ENCODE results near the gene RRP1B.
"Not testable (repeated sequence)": the region's sequence is repeated elsewhere in the genome, so short reads cannot be mapped to it uniquely, and the experiment has no call there.

The RRP1B gene, protein sequence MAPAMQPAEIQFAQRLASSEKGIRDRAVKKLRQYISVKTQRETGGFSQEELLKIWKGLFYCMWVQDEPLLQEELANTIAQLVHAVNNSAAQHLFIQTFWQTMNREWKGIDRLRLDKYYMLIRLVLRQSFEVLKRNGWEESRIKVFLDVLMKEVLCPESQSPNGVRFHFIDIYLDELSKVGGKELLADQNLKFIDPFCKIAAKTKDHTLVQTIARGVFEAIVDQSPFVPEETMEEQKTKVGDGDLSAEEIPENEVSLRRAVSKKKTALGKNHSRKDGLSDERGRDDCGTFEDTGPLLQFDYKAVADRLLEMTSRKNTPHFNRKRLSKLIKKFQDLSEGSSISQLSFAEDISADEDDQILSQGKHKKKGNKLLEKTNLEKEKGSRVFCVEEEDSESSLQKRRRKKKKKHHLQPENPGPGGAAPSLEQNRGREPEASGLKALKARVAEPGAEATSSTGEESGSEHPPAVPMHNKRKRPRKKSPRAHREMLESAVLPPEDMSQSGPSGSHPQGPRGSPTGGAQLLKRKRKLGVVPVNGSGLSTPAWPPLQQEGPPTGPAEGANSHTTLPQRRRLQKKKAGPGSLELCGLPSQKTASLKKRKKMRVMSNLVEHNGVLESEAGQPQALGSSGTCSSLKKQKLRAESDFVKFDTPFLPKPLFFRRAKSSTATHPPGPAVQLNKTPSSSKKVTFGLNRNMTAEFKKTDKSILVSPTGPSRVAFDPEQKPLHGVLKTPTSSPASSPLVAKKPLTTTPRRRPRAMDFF

DNA sequence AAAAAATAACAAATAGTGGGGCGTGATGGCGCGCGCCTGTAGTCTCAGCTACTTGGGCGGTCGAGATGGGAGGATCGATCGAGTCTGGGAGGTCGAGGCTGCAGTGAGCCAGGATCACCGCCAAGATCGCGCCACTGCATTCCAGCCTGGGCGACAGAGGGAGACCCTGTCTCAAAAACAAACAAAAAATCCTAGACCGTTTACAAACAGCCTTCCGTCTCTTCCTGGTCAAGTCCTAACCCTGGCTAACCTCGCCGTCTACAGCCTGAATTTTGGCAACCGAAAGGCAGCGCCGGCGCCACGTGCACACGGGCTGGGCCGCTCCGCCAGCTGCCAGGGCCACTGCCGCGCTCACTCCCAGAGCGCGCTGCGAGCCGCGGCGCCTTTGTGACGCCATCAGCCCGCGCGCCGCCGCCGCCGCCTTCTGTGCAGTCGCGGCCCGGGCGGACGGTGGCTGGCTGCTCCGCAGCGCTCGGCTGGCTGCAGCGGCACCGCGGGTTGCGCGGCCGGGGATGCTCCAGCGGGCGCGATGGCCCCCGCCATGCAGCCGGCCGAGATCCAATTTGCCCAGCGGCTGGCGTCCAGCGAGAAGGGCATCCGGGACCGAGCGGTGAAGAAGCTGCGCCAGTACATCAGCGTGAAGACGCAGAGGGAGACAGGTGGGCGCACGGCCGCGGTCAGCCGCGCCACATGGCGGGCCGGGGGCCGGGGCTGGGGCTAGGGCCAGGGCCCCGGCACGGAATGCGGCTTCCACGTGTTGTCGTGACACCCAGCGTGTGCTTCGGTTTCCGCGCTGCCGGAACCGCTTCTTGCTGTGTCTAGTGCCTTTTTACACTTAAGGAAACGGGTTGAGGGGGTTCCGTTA lies at the start of gene RRP1B, which contains the start of gene HSF2BP:
Gene RRP1B, plus strand, starts transcription at position 425 of the 865 bp plus-strand sequence. Its CDS starts 105 bp downstream, at position 530.
Gene HSF2BP, minus strand, starts transcription at position 353 of the 865 bp plus-strand sequence. CDS start 1,392 bp downstream, outside the sequence.
- peak; percentile 80 for DNase-seq (ENCODE audit: low spot score)

DNA sequence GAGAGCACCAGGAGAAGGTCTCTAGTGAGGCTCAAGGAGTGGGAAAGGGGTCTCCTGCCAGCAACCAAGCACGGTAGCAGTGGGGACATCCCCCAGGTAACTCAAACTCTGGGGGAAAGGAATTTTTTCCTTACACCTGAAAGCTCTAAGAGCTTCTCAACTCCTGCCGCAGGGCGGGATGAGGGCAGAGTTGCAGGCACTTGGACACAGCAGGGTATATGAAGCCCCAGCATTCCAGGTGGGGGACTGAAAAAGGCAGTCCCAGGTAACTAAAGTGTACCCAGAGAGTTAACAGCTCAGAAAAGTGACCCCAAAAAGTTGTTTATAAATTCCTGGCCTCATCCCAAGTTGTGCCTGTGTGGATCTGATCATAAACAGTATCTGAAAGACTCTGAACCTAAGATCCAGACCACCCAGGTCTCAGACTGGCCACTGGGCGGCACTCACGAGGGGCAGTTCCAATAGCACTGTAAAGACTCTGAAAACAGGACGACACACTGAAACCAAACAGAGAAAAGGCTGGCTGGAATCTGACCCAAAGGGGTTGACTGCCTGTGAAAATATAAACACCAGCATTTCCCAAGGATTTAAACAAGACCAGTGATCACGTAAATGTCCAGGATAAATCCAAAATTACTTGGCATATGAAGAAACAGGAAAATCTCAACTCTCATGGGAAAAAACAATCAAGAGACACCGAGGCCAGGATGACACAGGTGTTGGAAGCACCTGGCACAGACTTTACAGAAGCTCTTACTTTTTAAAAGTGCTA lies 47.6 kb upstream of the RRP1B start:
- peak; percentile 17 for DNase-seq (ENCODE audit: low spot score)

DNA sequence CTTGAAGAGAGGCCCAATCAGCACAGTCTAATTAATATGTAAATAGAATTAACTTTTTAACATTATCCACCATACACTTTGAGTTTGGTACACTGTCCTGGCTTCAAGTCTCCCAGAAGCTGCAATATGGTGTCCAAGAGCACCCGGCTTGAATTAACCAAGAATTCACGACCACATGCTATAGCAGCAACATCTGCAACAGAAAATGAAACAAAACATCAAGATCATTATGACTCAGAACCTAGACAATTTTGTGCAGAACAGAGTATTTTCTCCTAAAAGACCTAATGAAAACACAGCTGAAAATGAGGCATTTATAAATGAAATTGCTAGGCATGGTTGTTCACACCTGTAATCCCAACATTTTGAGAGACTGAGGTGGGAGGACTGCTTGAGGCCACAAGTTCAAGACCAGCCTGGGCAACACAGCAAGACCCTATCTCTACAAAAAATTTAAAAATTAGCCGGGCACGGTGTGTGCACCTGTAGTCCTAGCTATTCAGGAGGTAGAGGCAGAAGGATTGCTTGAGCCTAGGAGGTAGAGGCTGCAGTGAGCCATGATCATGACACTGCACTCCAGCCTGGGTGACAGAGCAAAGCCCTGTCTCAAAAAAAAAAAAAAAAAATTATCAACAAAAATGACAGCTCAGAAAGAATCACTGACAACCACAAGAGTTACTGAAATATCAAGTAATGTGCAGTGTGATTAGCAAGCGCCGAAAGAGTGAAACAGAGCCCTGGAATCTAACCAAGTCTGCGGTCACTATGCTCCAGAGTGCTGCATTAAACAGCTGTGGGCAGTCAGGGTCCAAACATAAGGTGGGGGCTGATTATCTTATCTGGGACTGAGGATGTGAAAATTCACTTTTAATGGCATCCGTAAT lies 45.4 kb upstream of the RRP1B start:
- no peak for DNase-seq (ENCODE audit: low spot score)

DNA sequence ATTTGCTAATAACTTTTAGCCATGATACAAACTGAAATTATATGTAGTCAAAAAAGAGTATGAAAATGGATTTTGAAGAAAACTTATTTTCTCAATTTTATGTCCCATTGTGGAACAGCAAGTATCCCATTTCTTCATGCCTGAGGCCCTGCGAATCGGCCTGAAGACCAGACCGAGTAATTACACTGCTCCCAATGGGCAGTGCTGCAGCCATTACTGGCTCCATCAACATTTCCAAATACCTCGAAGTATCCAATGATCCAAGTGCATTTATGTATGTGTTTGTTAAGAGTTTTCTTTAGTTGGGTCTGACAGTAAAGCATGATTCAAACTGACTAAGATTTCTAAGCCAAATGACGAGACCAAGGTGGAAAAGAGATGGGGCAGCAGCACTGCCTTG lies 44.5 kb upstream of the RRP1B start:
- DNase-seq (ENCODE audit: low spot score): no peak

DNA sequence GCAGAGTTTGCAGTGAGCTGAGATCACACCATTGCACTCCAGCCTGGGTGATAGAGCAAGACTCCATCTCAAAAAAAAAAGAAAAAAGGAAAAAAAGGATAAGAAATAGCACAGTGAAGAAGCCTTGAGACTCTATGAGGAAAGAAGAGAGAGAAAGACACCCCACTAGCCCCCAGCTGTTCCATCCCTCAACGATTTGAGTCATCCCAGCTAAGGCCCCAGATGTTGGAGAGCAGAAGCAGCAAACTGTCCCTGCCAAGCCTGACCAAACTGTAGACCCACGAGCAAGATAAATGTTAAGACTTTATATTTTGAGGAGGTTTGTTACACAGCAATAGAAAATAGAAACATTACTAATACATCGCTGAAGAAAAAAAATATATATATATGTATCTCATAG lies 42.5 kb upstream of the RRP1B start:
- DNase-seq (ENCODE audit: low spot score): not testable (repeated sequence)

DNA sequence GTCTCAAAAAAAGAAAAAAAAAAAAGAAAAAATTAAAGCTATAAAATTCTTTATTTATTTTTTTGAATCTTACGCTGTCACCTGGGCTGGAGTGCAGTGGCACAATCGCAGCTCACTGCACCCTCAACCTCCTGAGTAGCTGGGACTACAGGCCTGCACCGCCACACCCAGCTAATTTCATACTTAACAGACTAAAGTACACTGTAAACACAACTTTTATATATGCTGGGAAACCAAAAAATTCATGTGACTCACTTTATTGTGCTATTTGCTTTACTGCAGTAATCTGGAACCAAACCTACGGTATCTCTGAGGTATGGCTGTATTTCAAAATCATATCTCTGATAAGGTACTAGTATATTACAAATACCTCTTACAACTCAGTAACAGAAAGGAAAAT lies 40.4 kb upstream of the RRP1B start:
- no peak for DNase-seq (ENCODE audit: low spot score)

DNA sequence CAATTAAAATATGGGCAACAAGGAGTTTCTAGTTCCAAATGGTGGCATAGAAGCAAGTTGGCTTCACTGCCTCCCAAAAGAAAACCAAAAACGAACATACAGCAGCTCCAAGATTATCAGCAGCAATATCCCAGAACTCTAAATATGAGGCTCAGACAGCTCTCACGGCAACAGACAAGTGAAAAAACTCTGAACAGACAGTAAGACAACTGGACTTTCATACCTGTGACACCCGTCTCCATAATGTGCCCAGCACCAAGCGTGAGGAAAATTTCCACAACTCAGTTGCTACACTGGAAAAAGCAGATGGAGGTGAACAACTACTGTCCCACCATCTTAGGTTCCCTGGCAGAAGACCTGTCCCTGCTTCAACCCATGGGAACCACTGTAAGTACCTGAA lies 40.0 kb upstream of the RRP1B start:
- DNase-seq (ENCODE audit: low spot score): no peak

DNA sequence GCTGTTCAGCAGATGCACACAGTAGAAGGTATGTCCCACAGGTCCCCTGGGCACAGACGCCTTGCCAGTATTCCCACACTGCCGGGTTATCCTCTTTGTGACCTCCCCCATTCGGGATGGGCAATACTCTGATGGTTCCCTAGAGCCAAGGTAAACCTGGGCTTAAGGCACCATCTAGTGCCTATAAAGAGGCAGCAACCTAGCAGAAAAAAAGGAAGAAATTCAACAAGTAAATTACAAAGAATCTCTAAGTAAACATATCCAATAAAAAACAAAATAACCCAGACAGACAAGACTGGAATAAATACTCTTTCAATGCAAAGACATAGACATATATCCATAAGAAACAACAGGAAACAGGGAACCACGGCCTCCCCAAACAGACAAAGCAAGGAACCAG lies 39.5 kb upstream of the RRP1B start:
- DNase-seq (ENCODE audit: low spot score): no peak

DNA sequence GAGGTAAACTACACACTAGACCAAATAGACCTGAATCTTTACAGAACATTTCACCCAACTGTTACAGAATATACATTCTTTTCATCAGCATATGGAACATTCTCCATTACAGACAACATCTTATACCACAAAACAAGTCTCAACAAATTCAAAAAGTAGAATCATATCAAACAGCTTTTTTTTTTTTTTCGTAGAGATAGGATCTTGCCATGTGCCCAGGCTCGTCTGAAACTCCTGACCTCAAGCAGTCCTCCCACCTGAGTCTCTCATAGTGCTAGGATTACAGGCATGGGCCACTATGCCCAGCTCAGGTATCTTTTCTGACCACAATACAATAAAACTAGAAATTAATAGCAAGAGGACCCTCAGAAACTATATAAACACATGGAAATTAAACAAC lies 36.6 kb upstream of the RRP1B start:
- DNase-seq (ENCODE audit: low spot score): no peak

DNA sequence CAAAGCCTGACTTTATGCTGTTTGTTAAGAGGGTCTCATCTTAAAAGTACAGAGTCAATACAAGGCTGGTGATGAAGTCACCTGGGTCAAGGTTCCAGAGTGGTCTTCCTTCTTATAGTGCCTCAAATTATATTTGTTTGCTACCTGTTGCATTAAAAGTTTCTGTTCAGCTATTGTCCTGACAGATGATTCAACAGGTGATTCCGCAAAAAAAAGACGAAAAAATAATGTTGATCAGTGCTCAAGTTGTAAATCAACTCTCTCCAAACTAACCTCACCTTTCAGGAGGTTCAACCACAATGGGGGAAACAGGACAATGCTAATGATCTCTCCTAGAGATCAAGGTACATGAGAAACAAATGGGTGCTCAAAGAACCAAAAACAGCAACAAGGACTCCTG lies 35.8 kb upstream of the RRP1B start:
- DNase-seq (ENCODE audit: low spot score): no peak

DNA sequence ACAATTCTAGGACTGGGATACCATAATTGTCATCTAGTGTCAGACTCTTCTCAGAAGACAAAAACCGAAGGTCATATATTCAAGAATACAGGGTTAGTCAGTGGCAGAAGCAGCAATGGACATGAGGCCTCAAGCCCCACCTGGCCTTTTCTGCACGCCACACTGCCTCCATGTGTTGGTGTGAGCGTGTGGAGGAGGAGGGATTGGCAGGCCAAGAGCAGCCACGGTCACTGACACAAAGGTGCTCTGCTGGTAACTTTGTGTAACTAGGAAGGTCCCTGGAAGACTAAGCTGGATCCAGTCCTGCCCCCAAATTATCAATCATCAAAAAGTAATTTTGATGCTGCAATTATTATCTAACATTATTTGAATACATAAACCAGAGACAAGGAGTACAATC lies 35.0 kb upstream of the RRP1B start:
- DNase-seq (ENCODE audit: low spot score): no peak

DNA sequence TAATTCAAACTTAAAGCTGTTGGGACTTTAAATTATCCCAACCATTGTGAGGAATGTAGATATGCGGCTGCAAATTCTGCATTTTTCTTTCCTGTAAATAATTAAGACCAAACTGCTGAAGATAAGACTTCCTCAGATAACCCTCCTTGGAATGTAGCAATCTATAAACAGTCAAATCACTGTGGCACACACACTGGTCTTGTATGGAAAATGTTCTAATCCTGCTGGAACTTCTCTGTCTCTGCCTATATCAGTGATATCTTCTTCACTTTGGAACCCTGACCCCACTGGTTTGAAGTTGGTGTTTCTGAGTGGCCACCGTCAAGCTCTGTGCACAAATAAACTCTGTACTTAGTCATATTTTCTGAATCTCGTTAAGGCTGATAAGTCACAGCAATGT lies 33.0 kb upstream of the RRP1B start:
- DNase-seq (ENCODE audit: low spot score): no peak

DNA sequence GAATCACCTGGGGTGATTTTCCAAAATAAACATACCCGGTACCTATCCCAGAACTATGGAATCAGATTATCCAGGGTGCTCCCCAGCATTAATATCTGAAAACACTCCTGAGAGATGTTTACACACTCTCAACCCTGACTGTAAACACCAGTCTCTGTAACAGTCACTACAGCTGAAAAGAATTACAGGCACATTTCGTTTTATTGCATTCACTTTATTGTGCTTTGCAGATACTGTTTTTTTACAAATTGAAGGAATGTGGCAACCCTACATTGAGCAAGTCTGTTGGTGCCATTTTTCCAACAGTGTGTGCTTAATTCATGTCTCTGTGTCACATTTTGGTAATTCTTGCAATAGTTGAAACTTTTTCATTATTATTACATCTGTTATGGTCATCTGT lies 31.8 kb upstream of the RRP1B start:
- no peak for DNase-seq (ENCODE audit: low spot score)

DNA sequence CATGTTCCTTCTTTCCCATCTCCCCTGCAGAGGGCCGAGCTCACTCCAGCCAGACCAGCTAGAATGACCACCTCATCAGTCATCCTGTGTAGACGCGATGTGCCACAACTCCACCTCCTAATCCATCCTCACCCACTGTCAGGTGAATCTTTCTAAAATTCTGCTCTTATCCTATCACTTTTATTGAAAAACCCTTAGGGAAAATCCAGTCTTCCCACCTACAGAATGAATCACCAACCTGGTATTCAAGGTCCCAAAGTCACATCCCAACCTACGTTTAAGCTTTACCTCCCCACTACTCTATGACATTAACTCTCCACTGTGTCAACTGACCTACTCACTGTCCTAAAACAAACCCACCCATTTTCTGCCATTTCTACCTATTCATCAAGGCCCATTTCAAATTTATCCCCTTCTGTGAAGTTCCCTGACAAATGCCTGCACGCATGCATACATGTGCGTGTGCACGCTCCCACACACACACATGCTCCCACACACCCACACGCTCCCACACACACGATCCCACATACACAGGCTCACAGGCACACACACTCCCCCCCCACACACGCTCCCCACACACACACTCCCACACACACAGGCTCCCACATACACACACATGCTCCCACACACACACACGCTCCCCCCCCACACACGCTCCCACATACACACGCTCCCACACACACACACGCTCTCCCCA lies 27.8 kb upstream of the RRP1B start:
- DNase-seq (ENCODE audit: low spot score): no peak

DNA sequence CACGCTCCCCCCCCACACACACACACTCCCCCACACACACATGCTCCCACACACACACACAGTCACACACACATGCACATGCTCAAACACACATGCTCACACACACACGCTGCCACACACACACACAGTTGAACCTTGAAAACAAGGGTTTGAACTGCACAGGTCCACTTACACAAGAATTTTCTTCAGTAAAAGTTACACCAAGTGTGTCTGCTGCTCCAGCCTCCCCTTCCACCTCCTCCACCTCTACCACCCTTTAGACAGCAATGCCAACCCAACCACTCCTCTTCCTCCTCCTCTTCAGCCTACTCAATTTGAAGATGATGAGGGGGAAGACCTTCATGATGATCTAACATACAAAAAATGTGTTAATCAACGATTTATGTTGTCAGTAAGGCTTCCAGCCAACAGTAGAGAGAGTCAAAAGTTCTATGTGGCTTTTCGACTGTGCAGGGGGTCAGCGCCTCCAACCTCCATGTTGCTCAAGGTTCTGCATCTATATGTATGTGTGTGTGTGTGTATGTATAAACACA lies 26.9 kb upstream of the RRP1B start:
- DNase-seq (ENCODE audit: low spot score): no peak

DNA sequence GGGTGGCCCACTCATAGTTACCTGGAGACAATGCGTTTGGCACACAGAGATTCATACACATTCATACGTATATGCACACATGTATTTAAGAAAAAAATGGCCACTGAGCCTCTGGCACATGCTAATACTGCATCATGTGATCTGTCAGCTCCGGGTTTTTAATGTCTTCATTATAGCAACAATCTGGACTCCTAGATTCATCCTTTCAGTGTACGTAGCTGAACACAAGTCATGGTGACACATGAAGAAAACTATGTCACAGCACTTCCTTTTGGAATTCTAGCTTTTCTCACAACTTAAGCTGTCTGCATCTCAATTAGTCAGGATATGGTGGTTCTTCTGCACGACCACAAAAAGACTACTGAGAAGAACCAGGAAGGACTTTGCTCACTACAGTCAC lies 24.7 kb upstream of the RRP1B start:
- no peak for DNase-seq (ENCODE audit: low spot score)

DNA sequence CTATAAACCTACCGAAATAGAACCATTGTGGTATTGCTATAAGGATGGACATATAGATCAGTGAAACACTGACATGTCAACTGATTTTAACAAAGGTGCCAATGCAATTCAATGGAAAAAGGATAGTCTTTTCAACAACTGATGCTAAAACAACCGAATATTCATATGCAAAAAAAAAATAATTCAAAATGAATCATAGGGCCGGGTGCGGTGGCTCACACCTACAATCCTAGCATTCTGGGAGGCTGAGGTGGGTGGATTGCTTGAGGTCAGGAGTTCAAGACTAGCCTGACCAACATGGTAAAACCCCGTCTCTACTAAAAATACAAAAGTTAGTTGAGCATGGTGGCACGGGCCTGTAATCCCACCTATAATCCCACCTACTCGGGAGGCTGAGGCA lies 23.9 kb upstream of the RRP1B start:
- DNase-seq (ENCODE audit: low spot score): no peak

DNA sequence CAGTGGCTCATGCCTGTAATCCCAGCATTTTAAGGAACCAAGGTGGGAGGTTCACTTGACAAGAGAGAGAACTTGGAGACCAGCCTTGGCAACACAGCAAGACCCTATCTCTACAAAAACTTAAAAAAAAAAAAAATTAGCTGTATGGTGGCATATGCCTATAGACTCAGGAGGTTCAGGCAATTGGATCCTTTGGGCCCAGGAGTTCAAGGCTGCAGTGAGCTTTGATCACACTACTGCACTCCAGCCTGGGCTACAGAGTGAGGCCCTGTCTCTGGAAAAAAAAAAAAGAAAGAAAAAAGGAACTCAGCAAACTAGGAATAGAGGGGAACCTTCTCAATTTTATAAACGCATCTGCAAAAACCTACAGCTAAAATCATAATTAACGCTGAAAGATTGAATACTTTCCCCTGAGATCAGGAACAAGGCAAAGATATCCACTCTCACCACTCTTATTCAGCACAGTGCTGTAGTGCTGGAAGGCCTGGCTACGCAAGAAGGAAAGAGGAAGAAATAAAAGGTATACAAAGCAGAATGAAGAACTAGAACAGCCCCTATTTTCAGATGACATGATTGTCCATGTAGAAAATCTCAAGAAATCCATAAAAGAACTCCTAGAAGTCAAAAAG lies 21.7 kb upstream of the RRP1B start:
- DNase-seq (ENCODE audit: low spot score): no peak
